ENCODE results near the gene TMUB1. TPM values are rescaled to one million over a fixed set of nuclear protein-coding genes. Genes with fewer than 3 reads are reported as not detected.

The TMUB1 gene
- total and polyA plus RNA-seq, 9 of the 15 experiments (the other 6 are each of a cell fraction or from before 2014, with no cell fraction given): 0.14 to 241 (median 74.1) TPM

DNA sequence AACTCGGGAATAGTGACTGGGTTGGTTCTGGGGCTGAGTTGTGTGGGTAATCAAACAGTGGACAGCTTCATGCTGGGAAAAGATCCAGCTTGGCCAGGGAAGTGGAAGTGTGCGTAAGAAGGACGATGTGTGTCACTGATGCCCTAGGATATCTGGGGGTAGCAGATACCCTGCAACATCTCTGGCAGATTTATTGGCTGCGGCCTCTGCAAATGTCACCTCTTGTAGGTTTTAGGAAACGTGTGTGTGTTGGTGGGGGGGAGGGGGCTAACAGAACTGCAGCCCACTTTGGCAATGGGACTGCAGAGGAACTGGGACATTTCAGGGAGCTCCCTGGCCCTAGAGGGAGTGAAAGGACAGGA lies 2.0 kb upstream of the TMUB1 start (continued):
- TF ChIP-seq, protein P1, sequence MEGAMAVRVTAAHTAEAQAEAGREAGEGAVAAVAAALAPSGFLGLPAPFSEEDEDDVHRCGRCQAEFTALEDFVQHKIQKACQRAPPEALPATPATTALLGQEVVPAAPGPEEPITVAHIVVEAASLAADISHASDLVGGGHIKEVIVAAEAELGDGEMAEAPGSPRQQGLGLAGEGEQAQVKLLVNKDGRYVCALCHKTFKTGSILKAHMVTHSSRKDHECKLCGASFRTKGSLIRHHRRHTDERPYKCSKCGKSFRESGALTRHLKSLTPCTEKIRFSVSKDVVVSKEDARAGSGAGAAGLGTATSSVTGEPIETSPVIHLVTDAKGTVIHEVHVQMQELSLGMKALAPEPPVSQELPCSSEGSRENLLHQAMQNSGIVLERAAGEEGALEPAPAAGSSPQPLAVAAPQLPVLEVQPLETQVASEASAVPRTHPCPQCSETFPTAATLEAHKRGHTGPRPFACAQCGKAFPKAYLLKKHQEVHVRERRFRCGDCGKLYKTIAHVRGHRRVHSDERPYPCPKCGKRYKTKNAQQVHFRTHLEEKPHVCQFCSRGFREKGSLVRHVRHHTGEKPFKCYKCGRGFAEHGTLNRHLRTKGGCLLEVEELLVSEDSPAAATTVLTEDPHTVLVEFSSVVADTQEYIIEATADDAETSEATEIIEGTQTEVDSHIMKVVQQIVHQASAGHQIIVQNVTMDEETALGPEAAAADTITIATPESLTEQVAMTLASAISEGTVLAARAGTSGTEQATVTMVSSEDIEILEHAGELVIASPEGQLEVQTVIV (CRISPR knock-in tag; IDR thresholded peaks at IDR 0.05; ENCODE audit: borderline replicate concordance): no peak
- no peak for TF ChIP-seq ZNF23 (CRISPR knock-in tag; IDR thresholded peaks at IDR 0.05)
- TF ChIP-seq, protein P2, sequence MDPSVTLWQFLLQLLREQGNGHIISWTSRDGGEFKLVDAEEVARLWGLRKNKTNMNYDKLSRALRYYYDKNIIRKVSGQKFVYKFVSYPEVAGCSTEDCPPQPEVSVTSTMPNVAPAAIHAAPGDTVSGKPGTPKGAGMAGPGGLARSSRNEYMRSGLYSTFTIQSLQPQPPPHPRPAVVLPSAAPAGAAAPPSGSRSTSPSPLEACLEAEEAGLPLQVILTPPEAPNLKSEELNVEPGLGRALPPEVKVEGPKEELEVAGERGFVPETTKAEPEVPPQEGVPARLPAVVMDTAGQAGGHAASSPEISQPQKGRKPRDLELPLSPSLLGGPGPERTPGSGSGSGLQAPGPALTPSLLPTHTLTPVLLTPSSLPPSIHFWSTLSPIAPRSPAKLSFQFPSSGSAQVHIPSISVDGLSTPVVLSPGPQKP (CRISPR knock-in tag; IDR thresholded peaks at IDR 0.05): no peak
- no peak for TF ChIP-seq HNRNPLL (IDR thresholded peaks at IDR 0.05; ENCODE audit: low read depth, low read length, poor library complexity, severe bottlenecking)
- TF ChIP-seq, protein P3, sequence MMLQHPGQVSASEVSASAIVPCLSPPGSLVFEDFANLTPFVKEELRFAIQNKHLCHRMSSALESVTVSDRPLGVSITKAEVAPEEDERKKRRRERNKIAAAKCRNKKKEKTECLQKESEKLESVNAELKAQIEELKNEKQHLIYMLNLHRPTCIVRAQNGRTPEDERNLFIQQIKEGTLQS (IDR thresholded peaks at IDR 0.05): no peak
- TF ChIP-seq, protein P3 (CRISPR knock-in tag; conservative IDR thresholded peaks at IDR 0.05): no peak
- TF ChIP-seq, protein P4, sequence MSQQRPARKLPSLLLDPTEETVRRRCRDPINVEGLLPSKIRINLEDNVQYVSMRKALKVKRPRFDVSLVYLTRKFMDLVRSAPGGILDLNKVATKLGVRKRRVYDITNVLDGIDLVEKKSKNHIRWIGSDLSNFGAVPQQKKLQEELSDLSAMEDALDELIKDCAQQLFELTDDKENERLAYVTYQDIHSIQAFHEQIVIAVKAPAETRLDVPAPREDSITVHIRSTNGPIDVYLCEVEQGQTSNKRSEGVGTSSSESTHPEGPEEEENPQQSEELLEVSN (IDR thresholded peaks at IDR 0.05; ENCODE audit: borderline replicate concordance in 1 of 2, extremely low read depth in 1 of 2, insufficient read depth in 1 of 2, insufficient read length in 1 of 2, low read depth in 1 of 2, low read length in 1 of 2, poor library complexity in 1 of 2, severe bottlenecking in 1 of 2): no peak
- no peak for TF ChIP-seq PHB (CRISPR knock-in tag; IDR thresholded peaks at IDR 0.05)
- no peak for TF ChIP-seq CBX2 (IDR thresholded peaks at IDR 0.05; ENCODE audit: insufficient read depth, low read length, poor library complexity, severe bottlenecking)
- TF ChIP-seq ESRRA (IDR thresholded peaks at IDR 0.05; ENCODE audit: borderline replicate concordance, low read depth): no peak
- TF ChIP-seq PHF20 (IDR thresholded peaks at IDR 0.05; ENCODE audit: partially characterized antibody): no peak
- peak; percentile 9 for TF ChIP-seq KDM5B (IDR thresholded peaks at IDR 0.05; ENCODE audit: insufficient replicate concordance, low read depth, low read length)
- TF ChIP-seq EHMT2 (IDR thresholded peaks at IDR 0.05): no peak
- TF ChIP-seq EP300 (IDR thresholded peaks at IDR 0.05; ENCODE audit: low read length): no peak
- TF ChIP-seq, protein P5, sequence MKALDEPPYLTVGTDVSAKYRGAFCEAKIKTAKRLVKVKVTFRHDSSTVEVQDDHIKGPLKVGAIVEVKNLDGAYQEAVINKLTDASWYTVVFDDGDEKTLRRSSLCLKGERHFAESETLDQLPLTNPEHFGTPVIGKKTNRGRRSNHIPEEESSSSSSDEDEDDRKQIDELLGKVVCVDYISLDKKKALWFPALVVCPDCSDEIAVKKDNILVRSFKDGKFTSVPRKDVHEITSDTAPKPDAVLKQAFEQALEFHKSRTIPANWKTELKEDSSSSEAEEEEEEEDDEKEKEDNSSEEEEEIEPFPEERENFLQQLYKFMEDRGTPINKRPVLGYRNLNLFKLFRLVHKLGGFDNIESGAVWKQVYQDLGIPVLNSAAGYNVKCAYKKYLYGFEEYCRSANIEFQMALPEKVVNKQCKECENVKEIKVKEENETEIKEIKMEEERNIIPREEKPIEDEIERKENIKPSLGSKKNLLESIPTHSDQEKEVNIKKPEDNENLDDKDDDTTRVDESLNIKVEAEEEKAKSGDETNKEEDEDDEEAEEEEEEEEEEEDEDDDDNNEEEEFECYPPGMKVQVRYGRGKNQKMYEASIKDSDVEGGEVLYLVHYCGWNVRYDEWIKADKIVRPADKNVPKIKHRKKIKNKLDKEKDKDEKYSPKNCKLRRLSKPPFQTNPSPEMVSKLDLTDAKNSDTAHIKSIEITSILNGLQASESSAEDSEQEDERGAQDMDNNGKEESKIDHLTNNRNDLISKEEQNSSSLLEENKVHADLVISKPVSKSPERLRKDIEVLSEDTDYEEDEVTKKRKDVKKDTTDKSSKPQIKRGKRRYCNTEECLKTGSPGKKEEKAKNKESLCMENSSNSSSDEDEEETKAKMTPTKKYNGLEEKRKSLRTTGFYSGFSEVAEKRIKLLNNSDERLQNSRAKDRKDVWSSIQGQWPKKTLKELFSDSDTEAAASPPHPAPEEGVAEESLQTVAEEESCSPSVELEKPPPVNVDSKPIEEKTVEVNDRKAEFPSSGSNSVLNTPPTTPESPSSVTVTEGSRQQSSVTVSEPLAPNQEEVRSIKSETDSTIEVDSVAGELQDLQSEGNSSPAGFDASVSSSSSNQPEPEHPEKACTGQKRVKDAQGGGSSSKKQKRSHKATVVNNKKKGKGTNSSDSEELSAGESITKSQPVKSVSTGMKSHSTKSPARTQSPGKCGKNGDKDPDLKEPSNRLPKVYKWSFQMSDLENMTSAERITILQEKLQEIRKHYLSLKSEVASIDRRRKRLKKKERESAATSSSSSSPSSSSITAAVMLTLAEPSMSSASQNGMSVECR (CRISPR knock-in tag; IDR thresholded peaks at IDR 0.05): peak; percentile 10; the same call in 1 of the 2 replicates

Measured in K562 (cell line).